ENCODE measurements around the gene KIF1B.

GRCh38 chr1:10328180-10328963, 118.0 kb downstream of the KIF1B start:
- TF ChIP-seq POLR2A (IDR thresholded peaks at IDR 0.05) (no peak), CTCF (IDR thresholded peaks at IDR 0.05) (no peak)
